ENCODE data around the gene GALNT14. TPM values are rescaled to one million over a fixed set of nuclear protein-coding genes. Genes with fewer than 3 reads are reported as not detected.

The GALNT14 gene
- total RNA-seq, 1 donor from 2014 or later = 14.4 TPM

- H3K4me1 Mint-ChIP-seq (ENCODE audit: low read depth, unreplicated experiment) = no peaks in the 10 kb centered on the region
- H3K9me3 Mint-ChIP-seq (ENCODE audit: unreplicated experiment) = no peaks in the 10 kb centered on the region
- TF ChIP-seq, protein P1, sequence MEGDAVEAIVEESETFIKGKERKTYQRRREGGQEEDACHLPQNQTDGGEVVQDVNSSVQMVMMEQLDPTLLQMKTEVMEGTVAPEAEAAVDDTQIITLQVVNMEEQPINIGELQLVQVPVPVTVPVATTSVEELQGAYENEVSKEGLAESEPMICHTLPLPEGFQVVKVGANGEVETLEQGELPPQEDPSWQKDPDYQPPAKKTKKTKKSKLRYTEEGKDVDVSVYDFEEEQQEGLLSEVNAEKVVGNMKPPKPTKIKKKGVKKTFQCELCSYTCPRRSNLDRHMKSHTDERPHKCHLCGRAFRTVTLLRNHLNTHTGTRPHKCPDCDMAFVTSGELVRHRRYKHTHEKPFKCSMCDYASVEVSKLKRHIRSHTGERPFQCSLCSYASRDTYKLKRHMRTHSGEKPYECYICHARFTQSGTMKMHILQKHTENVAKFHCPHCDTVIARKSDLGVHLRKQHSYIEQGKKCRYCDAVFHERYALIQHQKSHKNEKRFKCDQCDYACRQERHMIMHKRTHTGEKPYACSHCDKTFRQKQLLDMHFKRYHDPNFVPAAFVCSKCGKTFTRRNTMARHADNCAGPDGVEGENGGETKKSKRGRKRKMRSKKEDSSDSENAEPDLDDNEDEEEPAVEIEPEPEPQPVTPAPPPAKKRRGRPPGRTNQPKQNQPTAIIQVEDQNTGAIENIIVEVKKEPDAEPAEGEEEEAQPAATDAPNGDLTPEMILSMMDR (IDR thresholded peaks at IDR 0.05; ENCODE audit: partially characterized antibody, unreplicated experiment) = no peak
- H3K27ac Mint-ChIP-seq (ENCODE audit: unreplicated experiment) = no peak overlapping the region
- H3K27me3 Mint-ChIP-seq (ENCODE audit: unreplicated experiment) = no peaks in the 10 kb centered on the region
- H3K36me3 Mint-ChIP-seq (ENCODE audit: unreplicated experiment) = no peaks in the 10 kb centered on the region
- DNase-seq = no peak
- H3K4me3 Mint-ChIP-seq (ENCODE audit: unreplicated experiment) = no peak overlapping the region
Measured at GRCh38 chr2:30877833-30878232, 260.4 kb downstream of the GALNT14 start.

GRCh38 chr2:30872797-30873196 is 265.4 kb downstream of the GALNT14 start:
- Mint-ChIP-seq H3K4me1 (ENCODE audit: low read depth, unreplicated experiment) (no peaks in the 10 kb centered on the region), H3K36me3 (ENCODE audit: unreplicated experiment) (no peaks in the 10 kb centered on the region), H3K27me3 (ENCODE audit: unreplicated experiment) (no peaks in the 10 kb centered on the region), H3K27ac (ENCODE audit: unreplicated experiment) (no peak overlapping the region), H3K9me3 (ENCODE audit: unreplicated experiment) (no peaks in the 10 kb centered on the region), H3K4me3 (ENCODE audit: unreplicated experiment) (no peak overlapping the region)
- TF ChIP-seq, protein P1 (IDR thresholded peaks at IDR 0.05; ENCODE audit: partially characterized antibody, unreplicated experiment) = no peak
- no peak for DNase-seq

DNA sequence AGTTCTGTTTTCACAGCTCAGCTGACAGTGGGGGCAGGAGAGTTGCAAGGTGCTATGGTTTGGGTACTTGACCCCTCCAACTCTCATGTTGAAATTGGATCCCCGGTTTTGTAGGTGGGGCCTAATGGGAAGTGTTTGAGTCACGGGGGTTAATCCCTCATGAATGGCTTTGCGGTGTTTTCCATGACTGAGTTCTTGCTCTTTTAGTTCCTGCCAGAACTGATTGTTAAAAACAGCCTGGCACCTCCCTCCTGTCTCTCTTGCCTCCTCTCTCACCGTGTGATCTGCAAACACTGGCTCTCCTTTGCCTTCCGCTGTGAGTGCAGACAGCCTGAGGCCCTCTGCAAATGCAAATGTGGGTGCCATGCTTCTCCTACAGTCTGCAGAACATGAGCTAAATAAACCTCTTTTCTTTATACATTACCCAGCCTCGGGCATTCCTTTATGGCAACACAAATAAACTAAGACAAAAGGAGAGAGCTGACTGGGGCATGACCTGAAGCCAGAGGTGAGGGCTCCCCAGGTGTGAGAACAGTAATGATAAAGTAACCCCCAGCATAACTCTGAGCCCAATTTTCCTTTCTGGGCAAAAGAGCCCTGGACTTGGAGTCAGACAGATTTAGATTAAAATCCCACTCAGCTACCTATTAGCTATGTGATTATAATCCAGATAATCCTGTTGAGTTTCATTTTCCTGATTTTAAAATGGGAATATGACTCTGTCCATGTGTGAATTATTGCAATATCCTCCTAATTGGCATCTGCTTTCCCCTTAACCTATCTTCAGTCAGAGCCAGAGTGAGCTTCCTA is 266.1 kb downstream of the GALNT14 start:
- Mint-ChIP-seq H3K4me3 (ENCODE audit: unreplicated experiment) (no peak overlapping the region), H3K36me3 (ENCODE audit: unreplicated experiment) (no peaks in the 10 kb centered on the region), H3K27me3 (ENCODE audit: unreplicated experiment) (no peaks in the 10 kb centered on the region), H3K27ac (ENCODE audit: unreplicated experiment) (no peak overlapping the region), H3K4me1 (ENCODE audit: low read depth, unreplicated experiment) (no peaks in the 10 kb centered on the region), H3K9me3 (ENCODE audit: unreplicated experiment) (no peaks in the 10 kb centered on the region)
- TF ChIP-seq, protein P1 (IDR thresholded peaks at IDR 0.05; ENCODE audit: partially characterized antibody, unreplicated experiment) = no peak
- no peak for DNase-seq

DNA sequence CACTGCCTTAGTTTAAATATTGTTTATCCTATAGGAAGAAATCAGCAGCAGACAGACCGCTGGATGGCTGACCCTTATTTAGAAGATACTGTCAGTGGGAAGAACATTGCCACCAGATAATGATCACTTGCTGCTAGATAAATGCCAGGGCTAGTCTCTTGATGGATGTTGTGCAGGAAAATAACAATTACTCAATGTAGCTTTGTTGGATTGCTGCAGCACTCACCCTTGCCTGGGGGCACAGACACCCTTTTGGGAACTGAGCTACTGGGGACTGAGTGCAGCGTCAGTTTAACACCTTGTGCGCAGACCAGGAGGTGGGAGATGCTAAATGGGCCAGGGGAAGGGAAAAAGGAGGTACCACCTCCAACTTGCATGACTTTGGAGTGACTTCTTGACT is 266.8 kb downstream of the GALNT14 start:
- no peak for DNase-seq
- Mint-ChIP-seq H3K9me3 (ENCODE audit: unreplicated experiment) (no peaks in the 10 kb centered on the region), H3K4me1 (ENCODE audit: low read depth, unreplicated experiment) (no peaks in the 10 kb centered on the region), H3K4me3 (ENCODE audit: unreplicated experiment) (no peak overlapping the region), H3K27ac (ENCODE audit: unreplicated experiment) (no peak overlapping the region), H3K36me3 (ENCODE audit: unreplicated experiment) (no peaks in the 10 kb centered on the region), H3K27me3 (ENCODE audit: unreplicated experiment) (no peaks in the 10 kb centered on the region)
- TF ChIP-seq, protein P1 (IDR thresholded peaks at IDR 0.05; ENCODE audit: partially characterized antibody, unreplicated experiment) = no peak

DNA sequence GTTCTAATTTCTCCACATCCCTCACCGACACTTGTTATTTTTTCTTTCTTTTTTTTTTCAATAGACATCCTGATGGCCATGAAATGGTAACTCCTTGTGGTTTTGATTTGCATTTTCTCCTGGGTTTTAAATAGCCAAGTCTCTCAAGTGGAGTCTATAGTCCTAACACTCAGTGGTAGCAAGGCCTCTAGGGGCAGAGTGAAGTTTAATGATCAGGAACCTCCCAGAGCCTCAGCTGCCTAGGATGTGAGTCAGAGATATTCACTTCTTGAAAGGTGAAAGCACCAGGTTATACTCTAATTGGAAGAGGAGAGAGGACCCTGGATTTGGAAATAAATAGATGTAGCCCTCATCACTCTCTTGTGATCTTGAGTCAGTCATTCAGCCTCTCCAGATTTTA is 268.3 kb downstream of the GALNT14 start:
- TF ChIP-seq, protein P1 (IDR thresholded peaks at IDR 0.05; ENCODE audit: partially characterized antibody, unreplicated experiment) = no peak
- H3K27me3 Mint-ChIP-seq (ENCODE audit: unreplicated experiment) = no peaks in the 10 kb centered on the region
- peaks cover 2% of the 10 kb centered on the region for H3K9me3 Mint-ChIP-seq (ENCODE audit: unreplicated experiment)

More for the DNA sequence above, 268.3 kb downstream of the GALNT14 start:
- no peaks in the 10 kb centered on the region for H3K4me1 Mint-ChIP-seq (ENCODE audit: low read depth, unreplicated experiment)
- H3K36me3 Mint-ChIP-seq (ENCODE audit: unreplicated experiment) = no peaks in the 10 kb centered on the region
- no peak overlapping the region for H3K4me3 Mint-ChIP-seq (ENCODE audit: unreplicated experiment)
- H3K27ac Mint-ChIP-seq (ENCODE audit: unreplicated experiment) = no peak overlapping the region
- DNase-seq = no peak

All from glutamatergic neuron (in vitro differentiated cells).